Fibroblast of lung (primary cell): ENCODE data around the gene SEMA6B. TPM values are rescaled to one million over a fixed set of nuclear protein-coding genes. Genes with fewer than 3 reads are reported as not detected.

Experiments
- DNase-seq, 2 donors: peaks; one replicate each; pipeline versions ENCODE4 v3.0.0 to v3.0.0-alpha.2; 2010; ENCODE audit warnings: low read depth in 2 of 2
- H2AFZ ChIP-seq: 2 replicates; pipeline ENCODE4 v1.5.1; 2012; ENCODE audit warnings: low read length, control low read depth, inconsistent platforms
- H3K27ac ChIP-seq: 2 replicates; pipeline ENCODE4 v1.5.1; 2011; ENCODE audit warnings: low read length, control low read depth; ENCODE audit not compliant: insufficient read depth
- H3K27me3 ChIP-seq: 2 replicates; pipeline ENCODE4 v1.5.1; 2011; ENCODE audit warnings: mild to moderate bottlenecking, low read length; ENCODE audit not compliant: control insufficient read depth, insufficient read depth
- H3K36me3 ChIP-seq: 2 replicates; pipeline ENCODE4 v1.5.1; 2011; ENCODE audit warnings: low read length; ENCODE audit not compliant: control insufficient read depth, insufficient read depth
- H3K4me1 ChIP-seq: 2 replicates; pipeline ENCODE4 v1.5.1; 2011; ENCODE audit warnings: low read length; ENCODE audit not compliant: control insufficient read depth, insufficient read depth; ENCODE audit errors: extremely low read depth
- H3K4me2 ChIP-seq: 2 replicates; pipeline ENCODE4 v1.5.1; 2011; ENCODE audit warnings: low read length, control low read depth; ENCODE audit not compliant: insufficient read depth; ENCODE audit errors: extremely low read depth
- H3K4me3 ChIP-seq, 4 experiments: fragments of 200-600 bp in 1 of 4; sonication (generic) in 1 of 4; replicated peaks in 1 of 4; 2 replicates each; pipeline ENCODE4 v1.5.1; 2011 to 2016; ENCODE audit warnings: low read length in 4 of 4, low read depth in 3 of 4, mild to moderate bottlenecking in 3 of 4, control low read depth in 2 of 4, inconsistent platforms in 1 of 4, mixed read lengths in 1 of 4; ENCODE audit not compliant: insufficient read depth in 1 of 4; ENCODE audit errors: control extremely low read depth in 1 of 4
- H3K79me2 ChIP-seq: 2 replicates; pipeline ENCODE4 v1.5.1; 2012; ENCODE audit warnings: mild to moderate bottlenecking, low read length, inconsistent platforms; ENCODE audit not compliant: control insufficient read depth, insufficient read depth
- H3K9ac ChIP-seq: 2 replicates; pipeline ENCODE4 v1.5.1; 2011; ENCODE audit warnings: mild to moderate bottlenecking, low read length, control low read depth; ENCODE audit not compliant: insufficient read depth
- H3K9me3 ChIP-seq: 2 replicates; pipeline ENCODE4 v1.5.1; 2012; ENCODE audit warnings: low read depth, low read length; ENCODE audit not compliant: control insufficient read depth, insufficient read depth
- H4K20me1 ChIP-seq: 2 replicates; pipeline ENCODE4 v1.5.1; 2011; ENCODE audit warnings: low read length; ENCODE audit not compliant: control insufficient read depth, insufficient read depth; ENCODE audit errors: extremely low read depth
- CTCF ChIP-seq, 2 donors: IDR thresholded peaks in 1 of 2; conservative IDR thresholded peaks in 1 of 2; 1 replicate in 1 of 2; 2 replicates in 1 of 2; pipeline ENCODE4 v1.5.1; 2011 to 2012; ENCODE audit warnings: low read length in 2 of 2, control low read depth in 1 of 2, inconsistent platforms in 1 of 2, low read depth in 1 of 2, mild to moderate bottlenecking in 1 of 2
- EZH2 ChIP-seq: IDR thresholded peaks from 2 replicates; pipeline ENCODE4 v1.5.1; 2012; ENCODE audit warnings: low read length, control low read depth, mild to moderate bottlenecking; ENCODE audit errors: missing control alignments
- polyA plus RNA-seq, 2 donors: library from polyadenylated mRNA; depleted of rRNA in 1 of 2; stranded (reverse) in 1 of 2; unstranded in 1 of 2; fragments of >200 nt; gene quantifications; 2 replicates each; pipeline ENCODE4 v1.2.1, GENCODE V29; 2011 to 2012; ENCODE audit warnings: missing spikeins in 1 of 2
- total RNA-seq: library from RNA; depleted of rRNA; stranded (reverse); fragments of >200 nt; gene quantifications from 2 replicates; pipeline ENCODE4 v1.2.1, GENCODE V29; 2014

The SEMA6B gene
- total and polyA plus RNA-seq, 2 donors (not counting 1 experiment from before 2014, with no cell fraction given), result under 0.01 to 0.31 TPM

- TF ChIP-seq EZH2 (no peak), CTCF (conservative IDR thresholded peaks at IDR 0.05 in 1 of 2, IDR thresholded peaks at IDR 0.05 in 1 of 2; ENCODE audit: low read depth in 1 of 2, low read length in 2 of 2) (no peak)
- no peaks in the 10 kb centered on the region for H3K4me1 ChIP-seq
- H2AFZ ChIP-seq, result no peak overlapping the region
- no peak overlapping the region for H3K9ac ChIP-seq
- H3K4me3 ChIP-seq, result no peak overlapping the region
- no peaks in the 10 kb centered on the region for H4K20me1 ChIP-seq
- H3K27me3 ChIP-seq, result peaks cover 9% of the 10 kb centered on the region
- no peak for DNase-seq
- no peaks in the 10 kb centered on the region for H3K36me3 ChIP-seq
- H3K27ac ChIP-seq, result no peak overlapping the region
- H3K9me3 ChIP-seq, result no peaks in the 10 kb centered on the region
- no peaks in the 10 kb centered on the region for H3K79me2 ChIP-seq
- H3K4me2 ChIP-seq, result no peak overlapping the region
Observed at GRCh38 chr19:4606181-4606580, 46.7 kb upstream of the SEMA6B start.

DNA sequence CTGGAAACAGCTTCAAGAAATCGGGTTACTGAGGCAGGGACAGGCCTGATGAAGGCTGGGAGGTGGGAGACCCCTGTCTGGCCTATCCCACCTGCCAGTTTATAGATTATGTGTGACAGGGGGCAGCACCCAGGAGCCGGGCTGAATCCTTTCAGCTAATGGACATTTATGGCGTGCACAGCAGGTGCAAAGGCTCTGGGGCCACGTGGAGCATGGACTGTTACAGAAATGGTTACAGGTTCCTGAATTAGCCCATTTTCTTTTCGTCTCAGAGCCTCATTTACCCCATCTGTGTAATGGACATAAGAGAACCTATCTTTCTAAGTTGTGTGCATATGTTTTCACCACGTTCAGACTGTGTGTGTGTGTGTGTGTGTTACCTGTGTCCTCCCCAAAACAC lies 45.4 kb upstream of the SEMA6B start:
- no peak overlapping the region for H3K4me2 ChIP-seq
- H4K20me1 ChIP-seq, result no peaks in the 10 kb centered on the region
- H3K79me2 ChIP-seq, result no peaks in the 10 kb centered on the region
- H3K36me3 ChIP-seq, result no peaks in the 10 kb centered on the region
- H3K4me1 ChIP-seq, result no peaks in the 10 kb centered on the region
- TF ChIP-seq EZH2, result no peak
- H2AFZ ChIP-seq, result no peak overlapping the region
- no peaks in the 10 kb centered on the region for H3K9me3 ChIP-seq
- no peak overlapping the region for H3K27ac ChIP-seq
- peaks cover 6% of the 10 kb centered on the region for H3K27me3 ChIP-seq
- H3K4me3 ChIP-seq, result no peak overlapping the region
- DNase-seq, result no peak
- H3K9ac ChIP-seq, result no peak overlapping the region

- Histone ChIP-seq H3K9ac (no peak overlapping the region), H3K27ac (no peak overlapping the region), H2AFZ (no peak overlapping the region), H3K36me3 (no peaks in the 10 kb centered on the region), H3K79me2 (no peaks in the 10 kb centered on the region), H3K27me3 (peaks cover 8% of the 10 kb centered on the region), H3K4me3 (no peak overlapping the region), H3K4me2 (no peak overlapping the region), H3K9me3 (no peaks in the 10 kb centered on the region), H4K20me1 (no peaks in the 10 kb centered on the region), H3K4me1 (no peaks in the 10 kb centered on the region)
- TF ChIP-seq CTCF (conservative IDR thresholded peaks at IDR 0.05 in 1 of 2, IDR thresholded peaks at IDR 0.05 in 1 of 2; ENCODE audit: low read depth in 1 of 2, low read length in 2 of 2) (no peak), EZH2 (no peak)
- no peak for DNase-seq
Observed at GRCh38 chr19:4602915-4603314, 43.4 kb upstream of the SEMA6B start.
